Endothelial cell of umbilical vein (primary cell): ENCODE results near the gene SLFNL1. TPM values are rescaled to one million over a fixed set of nuclear protein-coding genes. Genes with fewer than 3 reads are reported as not detected.

Experiments
- BruUV-seq: library from RNA; stranded (reverse); fragments of 400-500 nt; replicated peaks from 2 replicates; lab custom pipeline; 2021; lab: Mats Ljungman, UMichigan
- CTCF ChIA-PET: fragments of 300-600, 350-600 bp; sonication (Branson Sonifier 250); formaldehyde crosslinking; loops from one replicate; lab custom pipeline; 2021; ENCODE audit warnings: antibody characterized with exemption, inconsistent platforms; lab: Charles Lee
- POLR2A ChIA-PET: fragments of 300-600, 350-600 bp; sonication (Branson Sonifier 250); formaldehyde crosslinking; loops from one replicate; lab custom pipeline; 2021; ENCODE audit warnings: antibody characterized with exemption, inconsistent platforms; lab: Charles Lee
- DNase-seq: peaks from one replicate; pipeline ENCODE4 v3.0.0-alpha.2; 2011; ENCODE audit warnings: low read depth, low spot score
- FAIRE-seq: peaks from 2 replicates; lab custom pipeline; 2011; peaks lifted over from hg19 to GRCh38; lab: Jason Lieb, UNC
- H2AFZ ChIP-seq: 2 replicates; pipeline ENCODE4 v1.6.0; 2012; ENCODE audit warnings: low read depth, low read length, control low read depth, inconsistent platforms
- H3K27ac ChIP-seq: 2 replicates; pipeline ENCODE4 v1.5.1; 2011; ENCODE audit warnings: low read depth, mild to moderate bottlenecking, control low read depth, low read length, moderate library complexity; ENCODE audit not compliant: insufficient read depth
- H3K27me3 ChIP-seq, 2 experiments: 2 replicates each; pipeline versions ENCODE4 v1.6.0 to v1.6.1; 2011; ENCODE audit warnings: low read length in 2 of 2, mixed read lengths in 1 of 2; ENCODE audit not compliant: control insufficient read depth in 2 of 2, insufficient read depth in 2 of 2
- H3K36me3 ChIP-seq, 2 experiments: 2 replicates in 1 of 2; 3 replicates in 1 of 2; pipeline ENCODE4 v1.5.1; 2011; ENCODE audit warnings: low read length in 2 of 2, mild to moderate bottlenecking in 1 of 2, moderate library complexity in 1 of 2; ENCODE audit not compliant: control insufficient read depth in 2 of 2, insufficient read depth in 2 of 2; ENCODE audit errors: extremely low read depth in 1 of 2
- H3K4me1 ChIP-seq: 3 replicates; pipeline ENCODE4 v1.5.1; 2011; ENCODE audit warnings: mild to moderate bottlenecking, low read length; ENCODE audit not compliant: control insufficient read depth, insufficient read depth; ENCODE audit errors: extremely low read depth
- H3K4me2 ChIP-seq: 2 replicates; pipeline ENCODE4 v1.6.1; 2011; ENCODE audit warnings: low read length, control low read depth, mixed read lengths; ENCODE audit not compliant: insufficient read depth
- H3K4me3 ChIP-seq, 3 experiments: fragments of 200-600 bp in 1 of 3; sonication (generic), shearing (Covaris generic) in 1 of 3; replicated peaks in 1 of 3; 2 replicates each; pipeline ENCODE4 v1.5.1; 2011 to 2016; ENCODE audit warnings: control low read depth in 3 of 3, low read length in 3 of 3, mild to moderate bottlenecking in 2 of 3, inconsistent platforms in 1 of 3, low read depth in 1 of 3, moderate library complexity in 1 of 3; ENCODE audit not compliant: insufficient read depth in 1 of 3
- H3K79me2 ChIP-seq: 2 replicates; pipeline ENCODE4 v1.6.0; 2012; ENCODE audit warnings: low read length, inconsistent platforms; ENCODE audit not compliant: control insufficient read depth, insufficient read depth
- H3K9ac ChIP-seq: replicated peaks from 2 replicates; pipeline ENCODE3; 2011; ENCODE audit warnings: low read length, control low read depth; ENCODE audit not compliant: insufficient read depth; ENCODE audit errors: extremely low read depth
- H3K9me1 ChIP-seq: replicated peaks from 3 replicates; pipeline ENCODE4 v1.6.0; 2011; ENCODE audit warnings: mild to moderate bottlenecking, low read length; ENCODE audit not compliant: control insufficient read depth, insufficient read depth; ENCODE audit errors: extremely low read depth
- H3K9me3 ChIP-seq: replicated peaks from 2 replicates; pipeline ENCODE4 v1.5.1; 2012; ENCODE audit warnings: low read length, inconsistent platforms; ENCODE audit not compliant: control insufficient read depth, insufficient read depth
- H4K20me1 ChIP-seq: replicated peaks from 2 replicates; pipeline ENCODE3; 2011; ENCODE audit warnings: mild to moderate bottlenecking, low read length; ENCODE audit not compliant: control insufficient read depth, insufficient read depth; ENCODE audit errors: extremely low read depth
- EZH2 ChIP-seq: IDR thresholded peaks from 2 replicates; pipeline ENCODE4 v1.6.1; 2012; ENCODE audit warnings: borderline replicate concordance, low read depth, mild to moderate bottlenecking, moderate library complexity, low read length, inconsistent platforms; ENCODE audit not compliant: severe bottlenecking
- FOS ChIP-seq: IDR thresholded peaks from 2 replicates; pipeline ENCODE4 v1.6.1; 2011; ENCODE audit warnings: mild to moderate bottlenecking, low read length, moderate library complexity, borderline replicate concordance; ENCODE audit not compliant: insufficient read depth
- GATA2 ChIP-seq: IDR thresholded peaks from 2 replicates; pipeline ENCODE4 v1.7.0; 2011; ENCODE audit warnings: low read depth, mild to moderate bottlenecking, moderate library complexity, mixed read lengths, low read length; ENCODE audit not compliant: insufficient read length, insufficient read depth
- JUN ChIP-seq: IDR thresholded peaks from 2 replicates; pipeline ENCODE4 v1.6.1; 2011; ENCODE audit warnings: borderline replicate concordance, low read depth; ENCODE audit not compliant: insufficient read length, insufficient read depth
- MYC ChIP-seq: IDR thresholded peaks from one replicate; pipeline ENCODE4 v1.6.1; 2011; ENCODE audit warnings: mild to moderate bottlenecking, low read depth, low read length
- POLR2A ChIP-seq: IDR thresholded peaks from 2 replicates; pipeline ENCODE4 v1.6.1; 2012; ENCODE audit warnings: low read depth, mild to moderate bottlenecking, control low read depth, low read length
- POLR2AphosphoS5 ChIP-seq: IDR thresholded peaks from 2 replicates; pipeline ENCODE4 v1.6.1; 2012; ENCODE audit warnings: low read depth, mild to moderate bottlenecking, control low read depth, low read length, moderate library complexity; ENCODE audit not compliant: insufficient read depth
- dilution Hi-C: fragments of 300-500 bp; cut with MboI; formaldehyde crosslinking; loops from one replicate; pipeline ENCODE4 v1.15.0; 2019; ENCODE audit warnings: low sequenced_read_pairs; ENCODE audit not compliant: extremely low pct_ligation_motif_present
- intact Hi-C: fragments of 100-400 bp; cut with micrococcal nuclease; formaldehyde crosslinking; loops from one replicate; pipeline ENCODE4 v1.10.0; 2022
- polyA plus RNA-seq, 4 experiments: library from polyadenylated mRNA; depleted of rRNA in 3 of 4; stranded (reverse) in 3 of 4; unstranded in 1 of 4; fragments of >200 nt; gene quantifications; 2 replicates each; pipeline versions ENCODE4 v1.2.1 to v1.2.3, GENCODE V29; 2011 to 2012; ENCODE audit warnings: missing spikeins in 1 of 4
- total RNA-seq: library from RNA; stranded (reverse); gene quantifications from 2 replicates; pipeline ENCODE4 v1.2.3, GENCODE V29; 2021
- TF ChIP-seq, protein P1 (sequence below), 2 donors: IDR thresholded peaks; 1 replicate in 1 of 2; 2 replicates in 1 of 2; pipeline ENCODE4 v1.5.1; 2011; ENCODE audit warnings: low read length in 2 of 2, mild to moderate bottlenecking in 2 of 2, moderate library complexity in 2 of 2, control low read depth in 1 of 2, inconsistent platforms in 1 of 2, low read depth in 1 of 2; ENCODE audit not compliant: insufficient read depth in 1 of 2; ENCODE audit errors: extremely low read depth in 1 of 2
- TF ChIP-seq, protein P2 (sequence below): IDR thresholded peaks from 2 replicates; pipeline ENCODE4 v1.6.1; 2011; ENCODE audit not compliant: insufficient read depth, insufficient read length

Gene SLFNL1
- total and polyA plus RNA-seq, 2 donors (not counting 3 experiments of a cell fraction or from before 2014, with no cell fraction given) = 0.14 to 0.29 TPM

- dilution Hi-C loops = no loop called here
- no TSS peak for BruUV-seq
- POLR2A ChIA-PET = no interaction called here
Observed at GRCh38 chr1:41030872-41031616, 9.5 kb upstream of the SLFNL1 start.

More at GRCh38 chr1:41030872-41031616, 9.5 kb upstream of the SLFNL1 start:
- H3K27me3 ChIP-seq = no peaks in the 10 kb centered on the region
- no peak overlapping the region for H3K27ac ChIP-seq
- H3K4me3 ChIP-seq = no peak overlapping the region
- H3K79me2 ChIP-seq = no peaks in the 10 kb centered on the region
- H3K4me2 ChIP-seq = no peak overlapping the region
- H3K9me3 ChIP-seq = no peaks in the 10 kb centered on the region
- no peak for TF ChIP-seq FOS
- TF ChIP-seq EZH2 = no peak
- no peak for TF ChIP-seq POLR2A
- TF ChIP-seq, protein P1, sequence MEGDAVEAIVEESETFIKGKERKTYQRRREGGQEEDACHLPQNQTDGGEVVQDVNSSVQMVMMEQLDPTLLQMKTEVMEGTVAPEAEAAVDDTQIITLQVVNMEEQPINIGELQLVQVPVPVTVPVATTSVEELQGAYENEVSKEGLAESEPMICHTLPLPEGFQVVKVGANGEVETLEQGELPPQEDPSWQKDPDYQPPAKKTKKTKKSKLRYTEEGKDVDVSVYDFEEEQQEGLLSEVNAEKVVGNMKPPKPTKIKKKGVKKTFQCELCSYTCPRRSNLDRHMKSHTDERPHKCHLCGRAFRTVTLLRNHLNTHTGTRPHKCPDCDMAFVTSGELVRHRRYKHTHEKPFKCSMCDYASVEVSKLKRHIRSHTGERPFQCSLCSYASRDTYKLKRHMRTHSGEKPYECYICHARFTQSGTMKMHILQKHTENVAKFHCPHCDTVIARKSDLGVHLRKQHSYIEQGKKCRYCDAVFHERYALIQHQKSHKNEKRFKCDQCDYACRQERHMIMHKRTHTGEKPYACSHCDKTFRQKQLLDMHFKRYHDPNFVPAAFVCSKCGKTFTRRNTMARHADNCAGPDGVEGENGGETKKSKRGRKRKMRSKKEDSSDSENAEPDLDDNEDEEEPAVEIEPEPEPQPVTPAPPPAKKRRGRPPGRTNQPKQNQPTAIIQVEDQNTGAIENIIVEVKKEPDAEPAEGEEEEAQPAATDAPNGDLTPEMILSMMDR (IDR thresholded peaks at IDR 0.05; ENCODE audit: extremely low read depth in 1 of 2, insufficient read depth in 1 of 2, low read depth in 1 of 2, low read length in 2 of 2) = no peak
- no peak for TF ChIP-seq JUN
- no peak for TF ChIP-seq GATA2
- no peak for TF ChIP-seq MYC
- TF ChIP-seq POLR2AphosphoS5 = no peak
- TF ChIP-seq, protein P2, sequence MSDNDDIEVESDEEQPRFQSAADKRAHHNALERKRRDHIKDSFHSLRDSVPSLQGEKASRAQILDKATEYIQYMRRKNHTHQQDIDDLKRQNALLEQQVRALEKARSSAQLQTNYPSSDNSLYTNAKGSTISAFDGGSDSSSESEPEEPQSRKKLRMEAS = no peak
- CTCF ChIA-PET = no interaction called here
- DNase-seq (no peak), FAIRE-seq (no peak)
- no peak overlapping the region for H2AFZ ChIP-seq
- intact Hi-C loops = no loop called here
- no peaks in the 10 kb centered on the region for H4K20me1 ChIP-seq
- no peaks in the 10 kb centered on the region for H3K9me1 ChIP-seq
- no peak overlapping the region for H3K9ac ChIP-seq
- H3K4me1 ChIP-seq = peaks cover 16% of the 10 kb centered on the region
- H3K36me3 ChIP-seq = peaks cover 0 to 21% of the 10 kb centered on the region in 2 experiments
